NCI-H1694 (cell line): Measurements from ENCODE around the gene DYDC1.
A peak's percentile ranks its signal among the peaks of the same experiment; 100 is the strongest.
"Not testable (repeated sequence)": the region's sequence is repeated elsewhere in the genome, so short reads cannot be mapped to it uniquely, and the experiment has no call there.

ENCODE experiments used
- DNase-seq: peaks from one replicate; lab custom pipeline; 2025; lab: John Stamatoyannopoulos, UW

The DYDC1 gene

GRCh38 chr10:80344276-80344675, 12.3 kb downstream of the DYDC1 start:
- no peak for DNase-seq

GRCh38 chr10:80333983-80334382, 22.6 kb downstream of the DYDC1 start:
- DNase-seq = no peak

- DNase-seq = no peak
These were observed 31.6 kb downstream of the DYDC1 start for GRCh38 chr10:80324891-80325364.

GRCh38 chr10:80324086-80324485, 32.5 kb downstream of the DYDC1 start:
- DNase-seq = peak; percentile 17

- DNase-seq = no peak
These were observed 33.2 kb downstream of the DYDC1 start for GRCh38 chr10:80323311-80323710.

- DNase-seq = no peak
These were observed 33.8 kb downstream of the DYDC1 start for GRCh38 chr10:80322711-80323110.

GRCh38 chr10:80322158-80322557, 34.4 kb downstream of the DYDC1 start:
- no peak for DNase-seq

GRCh38 chr10:80321183-80321582, 35.4 kb downstream of the DYDC1 start:
- no peak for DNase-seq

- no peak for DNase-seq
These were observed 36.2 kb downstream of the DYDC1 start for GRCh38 chr10:80320377-80320776.

GRCh38 chr10:80319725-80320290, 36.7 kb downstream of the DYDC1 start:
- DNase-seq = no peak

- no peak for DNase-seq
These were observed 37.2 kb downstream of the DYDC1 start for GRCh38 chr10:80319318-80319717.

GRCh38 chr10:80318742-80319141, 37.8 kb downstream of the DYDC1 start:
- no peak for DNase-seq

- no peak for DNase-seq
These were observed 41.2 kb downstream of the DYDC1 start for GRCh38 chr10:80315391-80315790.

- no peak for DNase-seq
These were observed 43.0 kb downstream of the DYDC1 start for GRCh38 chr10:80313523-80313922.

- not testable (repeated sequence) for DNase-seq
These were observed 50.6 kb downstream of the DYDC1 start for GRCh38 chr10:80305989-80306388.

- DNase-seq = no peak
These were observed 59.6 kb downstream of the DYDC1 start for GRCh38 chr10:80296942-80297341.

- no peak for DNase-seq
These were observed 63.8 kb downstream of the DYDC1 start for GRCh38 chr10:80292607-80293239.

- no peak for DNase-seq
These were observed 65.9 kb downstream of the DYDC1 start for GRCh38 chr10:80290474-80291220.

GRCh38 chr10:80289451-80290287, 66.9 kb downstream of the DYDC1 start, which contains the start of gene MAT1A:
Gene MAT1A (minus strand): TSS chr10:80289658. CDS start chr10:80289423, 235 bp downstream.
- no peak for DNase-seq

- no peak for DNase-seq
These were observed 67.7 kb downstream of the DYDC1 start for GRCh38 chr10:80288849-80289248.
